Neural progenitor cell (in vitro differentiated cells): ENCODE measurements around the gene SMIM43. TPM values are rescaled to one million over a fixed set of nuclear protein-coding genes. Genes with fewer than 3 reads are reported as not detected.

ENCODE experiments used
- DNase-seq: peaks from one replicate; pipeline ENCODE4 v3.0.0-alpha.2; 2016; ENCODE audit warnings: low spot score
- H2AFZ ChIP-seq: fragments of 200-600 bp; sonication (generic); replicated peaks from 2 replicates; pipeline ENCODE4 v1.6.1; 2016; ENCODE audit warnings: antibody characterized with exemption
- H3F3A ChIP-seq: fragments of 200-600 bp; sonication (generic); 2 replicates; pipeline ENCODE4 v1.6.1; 2016; ENCODE audit warnings: antibody characterized with exemption, low read depth
- H3K27ac ChIP-seq: fragments of 200-600 bp; sonication (generic); 2 replicates; pipeline ENCODE4 v1.5.1; 2016; ENCODE audit warnings: mild to moderate bottlenecking
- H3K27me3 ChIP-seq: fragments of 200-600 bp; sonication (generic); 2 replicates; pipeline ENCODE4 v1.6.1; 2016; ENCODE audit warnings: mild to moderate bottlenecking, moderate library complexity
- H3K36me3 ChIP-seq: fragments of 200-600 bp; sonication (generic); 2 replicates; pipeline ENCODE4 v1.5.1; 2016
- H3K4me1 ChIP-seq: fragments of 200-600 bp; sonication (generic); 2 replicates; pipeline ENCODE4 v1.6.1; 2016; ENCODE audit warnings: mixed run types
- H3K4me2 ChIP-seq: fragments of 200-600 bp; sonication (generic); 2 replicates; pipeline ENCODE4 v1.6.1; 2016
- H3K4me3 ChIP-seq: fragments of 200-600 bp; sonication (generic); 2 replicates; pipeline ENCODE4 v1.5.1; 2016
- H3K79me2 ChIP-seq: fragments of 200-600 bp; sonication (generic); 2 replicates; pipeline ENCODE4 v1.6.1; 2016; ENCODE audit warnings: low read depth
- H3K9ac ChIP-seq: fragments of 200-600 bp; sonication (generic); 2 replicates; pipeline ENCODE4 v1.6.1; 2016
- H3K9me3 ChIP-seq: fragments of 200-600 bp; sonication (generic); 2 replicates; pipeline ENCODE4 v1.5.1; 2016; ENCODE audit warnings: low read depth
- H4K20me1 ChIP-seq: fragments of 200-600 bp; sonication (generic); 2 replicates; pipeline ENCODE4 v1.6.1; 2016; ENCODE audit warnings: low read depth
- H3K27ac Mint-ChIP-seq: 3 replicates; pipeline ENCODE4 v1.8.0; 2021; ENCODE audit warnings: mixed read lengths
- H3K27me3 Mint-ChIP-seq: 2 replicates; pipeline ENCODE4 v1.8.0; 2022; ENCODE audit warnings: low read depth, mild to moderate bottlenecking, inconsistent platforms, moderate library complexity, mixed read lengths; ENCODE audit not compliant: insufficient read depth
- H3K36me3 Mint-ChIP-seq: 3 replicates; pipeline ENCODE4 v1.8.0; 2021; ENCODE audit warnings: mixed read lengths
- H3K4me1 Mint-ChIP-seq: 3 replicates; pipeline ENCODE4 v1.8.0; 2021; ENCODE audit warnings: mixed read lengths
- H3K4me3 Mint-ChIP-seq: 3 replicates; pipeline ENCODE4 v1.8.0; 2021; ENCODE audit warnings: mild to moderate bottlenecking, moderate library complexity, mixed read lengths
- H3K9me3 Mint-ChIP-seq: 3 replicates; pipeline ENCODE4 v1.8.0; 2020; ENCODE audit warnings: mixed read lengths
- CTCF ChIP-seq: fragments of 200-600 bp; sonication (generic); IDR thresholded peaks from 2 replicates; pipeline ENCODE4 v1.5.1; 2017; ENCODE audit warnings: antibody characterized with exemption, mild to moderate bottlenecking
- EZH2 ChIP-seq: fragments of 200-600 bp; sonication (generic); IDR thresholded peaks from 2 replicates; pipeline ENCODE4 v1.6.1; 2017; ENCODE audit warnings: antibody characterized with exemption, mild to moderate bottlenecking, moderate library complexity
- EZH2phosphoT487 ChIP-seq: fragments of 200-600 bp; sonication (generic); IDR thresholded peaks from 2 replicates; pipeline ENCODE4 v1.6.1; 2017; ENCODE audit warnings: antibody characterized with exemption
- total RNA-seq: library from RNA; depleted of rRNA; stranded (reverse); fragments of >200 nt; gene quantifications from 2 replicates; pipeline ENCODE4 v1.2.3, GENCODE V29; 2015; ENCODE audit warnings: low replicate concordance

The SMIM43 gene
- total RNA-seq, 1 donor from 2014 or later: not detected

GRCh38 chr4:121773883-121774282 is 8.9 kb upstream of the SMIM43 start:
- H3K9me3 ChIP-seq: no peaks in the 10 kb centered on the region
- no peak overlapping the region for H3K4me3 ChIP-seq
- no peaks in the 10 kb centered on the region for H4K20me1 ChIP-seq
- H3K9ac ChIP-seq: no peak overlapping the region
- Mint-ChIP-seq H3K4me1 (peaks cover 18% of the 10 kb centered on the region), H3K27me3 (peaks cover 3% of the 10 kb centered on the region), H3K4me3 (no peak overlapping the region), H3K9me3 (no peaks in the 10 kb centered on the region), H3K27ac (no peak overlapping the region), H3K36me3 (no peaks in the 10 kb centered on the region)
- H3K27ac ChIP-seq: no peak overlapping the region
- TF ChIP-seq CTCF (no peak), EZH2 (no peak), EZH2phosphoT487 (no peak)
- peaks cover 5% of the 10 kb centered on the region for H3K4me1 ChIP-seq
- H3K27me3 ChIP-seq: peaks cover 22% of the 10 kb centered on the region
- no peaks in the 10 kb centered on the region for H3K36me3 ChIP-seq
- no peaks in the 10 kb centered on the region for H3K79me2 ChIP-seq
- no peak overlapping the region for H3K4me2 ChIP-seq
- no peak for DNase-seq
- no peaks in the 10 kb centered on the region for H3F3A ChIP-seq
- H2AFZ ChIP-seq: no peak overlapping the region

GRCh38 chr4:121771869-121772268 is 6.9 kb upstream of the SMIM43 start:
- peaks cover 11% of the 10 kb centered on the region for H3K27me3 Mint-ChIP-seq
- H3K9me3 Mint-ChIP-seq: no peaks in the 10 kb centered on the region
- no peaks in the 10 kb centered on the region for H3K79me2 ChIP-seq
- TF ChIP-seq EZH2phosphoT487 (no peak), EZH2 (no peak), CTCF (no peak)
- H3K36me3 ChIP-seq: no peaks in the 10 kb centered on the region
- no peaks in the 10 kb centered on the region for H3K9me3 ChIP-seq
- H3K27ac Mint-ChIP-seq: no peak overlapping the region
- H3K4me3 ChIP-seq: no peak overlapping the region
- H4K20me1 ChIP-seq: no peaks in the 10 kb centered on the region
- H3K4me1 ChIP-seq: peaks cover 5% of the 10 kb centered on the region
- H3K27me3 ChIP-seq: peaks cover 42% of the 10 kb centered on the region
- H3K4me3 Mint-ChIP-seq: no peak overlapping the region
- no peaks in the 10 kb centered on the region for H3F3A ChIP-seq
- H3K27ac ChIP-seq: no peak overlapping the region
- H3K4me1 Mint-ChIP-seq: peaks cover 9% of the 10 kb centered on the region
- H3K4me2 ChIP-seq: no peak overlapping the region
- no peak for DNase-seq
- no peaks in the 10 kb centered on the region for H3K36me3 Mint-ChIP-seq
- H3K9ac ChIP-seq: no peak overlapping the region
- H2AFZ ChIP-seq: no peak overlapping the region

- Histone ChIP-seq H3K27me3 (peaks cover 67% of the 10 kb centered on the region), H3K4me3 (no peak overlapping the region), H3K4me1 (peaks cover 13% of the 10 kb centered on the region), H3K27ac (no peak overlapping the region), H2AFZ (no peak overlapping the region), H3K4me2 (no peak overlapping the region), H4K20me1 (peaks cover 4% of the 10 kb centered on the region), H3F3A (no peaks in the 10 kb centered on the region), H3K36me3 (no peaks in the 10 kb centered on the region), H3K79me2 (no peaks in the 10 kb centered on the region), H3K9me3 (no peaks in the 10 kb centered on the region), H3K9ac (no peak overlapping the region)
- Mint-ChIP-seq H3K36me3 (no peaks in the 10 kb centered on the region), H3K4me3 (no peak overlapping the region), H3K4me1 (peaks cover 11% of the 10 kb centered on the region), H3K9me3 (no peaks in the 10 kb centered on the region), H3K27ac (no peak overlapping the region), H3K27me3 (peaks cover 32% of the 10 kb centered on the region)
- TF ChIP-seq EZH2phosphoT487: no peak
- TF ChIP-seq CTCF: no peak
- DNase-seq: no peak
Measured at GRCh38 chr4:121769341-121769740, 4.4 kb upstream of the SMIM43 start.
